Ureter (tissue), 1 donor: ENCODE results near the gene BTN3A1. TPM values are rescaled to one million over a fixed set of nuclear protein-coding genes. Genes with fewer than 3 reads are reported as not detected.
"Not testable (repeated sequence)": the region's sequence is repeated elsewhere in the genome, so short reads cannot be mapped to it uniquely, and the experiment has no call there.

ENCODE experiments used
- DNase-seq: peaks from one replicate; pipeline ENCODE4 v3.0.0-alpha.2; 2020; ENCODE audit warnings: low spot score
- total RNA-seq: library from RNA; stranded (reverse); gene quantifications from one replicate; pipeline ENCODE4 v1.2.4, GENCODE V29; 2023
- donor health status: DM: yes; HTN: yes; CAD: no.

BTN3A1 gene
- total RNA-seq, 1 donor from 2014 or later, result 26.2 TPM

DNA sequence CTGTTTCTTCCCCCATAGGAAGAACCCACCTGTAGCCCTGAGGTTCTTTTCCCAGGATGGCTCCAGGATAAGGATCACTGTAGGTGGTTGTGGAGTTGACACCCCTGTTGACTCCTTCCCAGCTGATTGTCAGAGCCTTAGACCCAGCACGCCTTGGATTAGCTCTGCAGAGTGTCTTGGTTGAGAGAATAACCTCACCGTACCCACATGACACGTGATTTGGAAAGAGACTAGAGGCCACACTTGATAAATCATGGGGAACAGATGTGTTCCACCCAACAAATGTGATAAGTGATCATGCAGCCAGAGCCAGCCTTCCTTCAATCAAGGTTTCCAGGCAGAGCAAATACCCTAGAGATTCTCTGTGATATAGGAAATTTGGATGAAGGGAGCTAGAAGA, 12.2 kb downstream of the BTN3A1 start:
- no peak for DNase-seq

DNA sequence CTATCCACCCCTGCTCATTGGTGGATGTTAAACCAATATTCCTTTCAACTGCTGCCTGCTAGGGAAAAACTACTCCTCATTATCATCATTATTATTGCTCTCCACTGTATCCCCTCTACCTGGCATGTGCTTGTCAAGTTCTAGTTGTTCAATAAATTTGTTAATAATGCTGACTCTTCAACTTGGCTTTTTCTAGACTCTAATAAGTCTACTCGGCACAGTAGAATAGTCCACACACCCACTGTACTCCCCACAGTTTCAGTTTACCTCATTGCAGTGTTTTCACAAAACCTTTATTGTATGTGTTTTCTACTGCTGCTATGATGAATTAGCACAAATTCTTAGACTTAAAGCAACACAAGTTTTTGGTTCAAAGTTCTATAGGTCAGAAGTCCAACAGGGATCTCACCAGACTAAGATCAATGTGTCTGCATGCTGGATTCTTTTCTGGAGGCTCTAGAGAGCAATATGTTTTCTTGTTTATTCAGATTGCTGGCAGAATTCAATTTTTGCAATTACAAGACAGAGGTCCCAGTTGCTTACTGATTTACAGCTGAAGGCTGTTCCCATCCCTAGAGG, 13.1 kb downstream of the BTN3A1 start:
- DNase-seq, result no peak

- no peak for DNase-seq
These were observed 13.7 kb downstream of the BTN3A1 start for GRCh38 chr6:26415791-26416190.

DNA sequence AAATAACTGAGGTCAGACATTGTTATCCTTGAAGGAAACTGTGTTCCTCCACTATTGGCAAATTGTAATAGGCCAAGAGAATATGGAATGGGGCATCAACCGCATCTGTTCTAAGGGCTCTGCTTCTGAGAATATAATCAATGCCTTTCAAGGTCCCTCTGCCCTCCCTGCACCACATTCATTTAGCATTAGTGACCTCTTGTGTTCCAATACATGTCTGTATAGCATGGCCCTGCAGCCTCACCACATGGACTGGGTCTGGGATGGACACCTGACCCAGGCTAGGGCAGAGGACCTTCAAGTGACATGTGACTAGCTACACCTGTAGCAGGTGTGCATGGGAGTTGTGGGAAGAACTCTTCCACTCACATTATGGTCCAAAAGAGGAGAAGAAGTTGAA, 14.2 kb downstream of the BTN3A1 start:
- DNase-seq, result no peak

DNA sequence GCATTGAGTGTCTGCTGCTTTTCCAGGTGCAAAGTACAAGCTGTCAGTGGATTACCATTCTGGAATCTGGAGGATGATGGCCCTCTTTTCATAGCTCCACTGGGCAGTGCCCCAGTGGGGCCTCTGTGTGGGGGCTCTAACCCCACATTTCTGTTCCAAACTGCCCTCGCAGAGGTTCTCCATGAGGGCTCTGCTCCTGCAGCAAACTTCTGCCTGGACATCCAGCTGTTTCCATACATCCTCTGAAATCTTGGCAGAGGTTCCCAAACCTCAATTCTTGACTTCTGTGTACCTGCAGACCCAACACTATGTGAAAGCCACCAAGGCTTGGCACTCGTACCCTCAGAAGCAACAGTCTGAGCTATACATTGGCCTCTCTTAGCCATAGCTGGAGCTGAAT, 16.0 kb downstream of the BTN3A1 start:
- DNase-seq, result not testable (repeated sequence)

GRCh38 chr6:26418795-26419194, 16.7 kb downstream of the BTN3A1 start:
- not testable (repeated sequence) for DNase-seq

- DNase-seq, result no peak
These were observed 18.7 kb downstream of the BTN3A1 start for GRCh38 chr6:26420688-26421171.

DNA sequence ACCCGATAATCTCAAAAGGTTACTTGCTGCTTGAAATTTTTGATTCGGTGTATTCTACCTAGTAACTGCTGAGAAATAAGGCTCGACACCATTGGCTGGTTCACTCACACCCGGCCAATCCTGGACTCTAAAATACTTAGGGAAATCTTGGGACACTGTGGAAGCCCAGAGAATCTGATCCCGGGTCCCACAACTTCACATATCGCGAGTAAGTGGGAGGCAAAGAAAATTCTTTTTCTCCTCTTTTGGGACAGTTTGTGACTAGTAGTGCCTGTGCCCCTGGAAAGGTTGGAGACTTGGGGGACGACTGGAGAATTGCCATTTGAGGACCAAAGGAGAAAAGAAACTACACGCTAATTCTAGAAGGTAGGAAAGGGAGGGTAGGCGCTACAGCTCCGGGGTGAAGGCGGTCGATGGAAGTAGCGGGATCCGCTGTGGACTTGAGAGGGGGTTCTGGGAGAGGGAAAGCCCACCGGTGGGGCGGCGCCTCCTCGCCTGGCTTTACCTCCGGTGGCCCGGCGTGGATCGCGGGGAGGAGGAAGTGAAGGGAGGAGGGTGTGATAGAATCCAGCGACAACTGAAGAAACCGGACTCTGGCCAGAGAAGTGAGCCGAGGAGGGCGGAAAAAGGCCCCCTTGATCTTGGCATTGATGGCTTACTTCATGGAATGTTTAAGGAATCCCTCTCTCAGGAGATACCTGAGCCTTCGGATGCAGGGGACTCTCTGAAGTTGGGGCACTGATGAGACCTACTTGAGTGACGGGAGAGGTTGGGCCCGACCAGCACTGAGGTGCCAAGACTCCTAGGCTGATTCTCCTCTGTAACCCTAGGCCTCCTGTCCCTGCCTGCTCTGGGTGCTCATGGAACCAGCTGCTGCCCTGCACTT, 19.4 kb downstream of the BTN3A1 start:
- DNase-seq, result peak; percentile 82

GRCh38 chr6:26422329-26422728, 20.3 kb downstream of the BTN3A1 start:
- DNase-seq, result no peak

DNA sequence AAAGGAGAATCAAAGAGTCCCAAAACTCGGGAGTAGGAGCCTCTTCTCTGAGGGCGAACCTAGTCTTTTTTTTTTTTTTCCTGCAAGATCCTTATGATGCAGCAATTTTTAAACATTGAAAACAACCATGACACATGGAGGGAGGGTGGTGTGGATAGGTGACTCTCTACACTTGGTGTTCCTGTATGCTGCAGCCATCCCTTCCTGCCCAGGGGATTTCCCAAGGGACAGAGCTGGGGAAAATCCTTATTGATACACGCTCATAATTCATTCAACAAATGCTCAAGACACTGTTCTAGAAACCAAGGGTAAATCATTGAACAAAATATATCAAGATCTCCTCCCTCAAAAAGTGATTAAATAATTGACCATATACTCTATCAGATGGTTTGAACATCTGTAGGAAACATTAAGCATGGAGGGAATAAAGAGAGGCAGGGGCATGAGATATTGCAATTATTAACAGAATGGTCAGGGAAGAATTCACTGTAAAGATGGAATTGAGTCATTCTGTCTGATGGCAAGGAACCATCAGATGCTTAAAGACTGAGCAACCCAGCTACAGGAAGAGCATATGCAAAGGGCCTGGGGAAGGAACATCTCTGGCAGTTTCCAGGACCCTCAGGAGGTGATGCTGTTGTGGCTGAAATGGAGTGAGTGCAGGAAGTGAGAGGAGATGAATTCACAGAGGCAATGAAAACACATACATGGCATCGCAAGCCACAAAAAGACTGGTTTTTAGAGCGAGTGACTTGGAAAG, 24.8 kb downstream of the BTN3A1 start:
- DNase-seq, result no peak

GRCh38 chr6:26427451-26427809, 25.4 kb downstream of the BTN3A1 start:
- DNase-seq, result no peak

DNA sequence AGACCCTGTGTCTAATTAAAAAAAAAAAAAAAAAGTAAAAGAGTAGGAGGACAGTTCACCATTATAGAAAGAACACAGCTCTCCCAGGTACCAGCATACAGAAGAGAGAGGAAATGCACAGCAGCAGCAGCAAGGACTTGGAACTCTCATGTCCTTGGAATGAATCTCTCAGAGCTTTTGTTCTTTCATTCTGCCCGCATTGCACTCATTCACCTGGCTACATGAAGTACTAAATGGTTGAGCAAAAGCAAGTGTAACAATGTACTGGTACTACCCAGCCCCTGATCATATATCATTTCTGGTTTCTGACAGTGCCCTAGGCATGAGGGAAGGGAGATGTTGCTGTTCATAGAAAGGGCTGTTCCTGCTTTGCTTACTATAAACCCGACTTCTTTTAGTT, 26.1 kb downstream of the BTN3A1 start:
- no peak for DNase-seq

GRCh38 chr6:26430787-26431186, 28.7 kb downstream of the BTN3A1 start:
- no peak for DNase-seq

DNA sequence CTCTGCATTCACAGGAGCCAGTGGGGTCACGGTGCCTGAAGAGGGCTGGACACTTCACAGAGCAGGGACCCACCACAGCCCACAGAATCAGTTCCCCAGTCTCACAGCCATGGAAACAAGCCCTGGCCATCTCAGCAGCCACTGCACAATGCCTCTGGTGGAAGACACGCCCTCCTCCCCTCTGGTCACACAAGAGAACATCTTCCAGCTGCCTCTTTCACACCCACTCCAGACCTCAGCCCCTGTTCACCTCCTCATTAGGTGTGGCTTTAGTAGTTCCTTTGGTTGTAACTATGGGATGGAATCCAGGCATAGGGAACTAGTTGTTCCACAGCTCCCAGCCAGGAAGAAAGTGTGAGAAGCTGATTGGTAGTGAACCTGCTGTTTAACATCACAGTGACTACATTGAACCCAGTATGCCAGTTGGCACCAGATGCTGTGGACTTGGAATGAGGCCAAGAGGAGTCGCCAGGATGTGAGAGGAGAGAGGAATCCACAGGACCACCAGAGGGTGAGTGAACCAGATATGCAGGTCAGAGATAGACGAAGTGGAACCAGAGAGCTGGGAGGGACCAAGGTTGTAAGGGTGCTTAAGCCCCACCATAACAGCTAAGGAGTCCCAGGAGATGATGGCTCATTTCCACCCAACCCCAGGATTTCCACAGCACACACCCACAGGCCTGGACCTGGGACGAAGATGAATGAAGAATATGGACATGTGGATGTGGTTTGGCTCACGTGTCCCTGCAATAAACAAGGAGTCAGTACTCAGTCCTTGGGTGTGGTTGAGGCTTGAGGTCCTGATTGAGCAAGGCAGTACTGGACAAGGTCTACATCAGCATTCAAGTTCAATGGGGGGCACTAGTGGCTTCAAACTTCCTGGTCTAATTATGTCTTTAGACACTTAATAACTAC, 29.4 kb downstream of the BTN3A1 start:
- DNase-seq, result no peak

- no peak for DNase-seq
These were observed 30.6 kb downstream of the BTN3A1 start for GRCh38 chr6:26432627-26433201.

DNA sequence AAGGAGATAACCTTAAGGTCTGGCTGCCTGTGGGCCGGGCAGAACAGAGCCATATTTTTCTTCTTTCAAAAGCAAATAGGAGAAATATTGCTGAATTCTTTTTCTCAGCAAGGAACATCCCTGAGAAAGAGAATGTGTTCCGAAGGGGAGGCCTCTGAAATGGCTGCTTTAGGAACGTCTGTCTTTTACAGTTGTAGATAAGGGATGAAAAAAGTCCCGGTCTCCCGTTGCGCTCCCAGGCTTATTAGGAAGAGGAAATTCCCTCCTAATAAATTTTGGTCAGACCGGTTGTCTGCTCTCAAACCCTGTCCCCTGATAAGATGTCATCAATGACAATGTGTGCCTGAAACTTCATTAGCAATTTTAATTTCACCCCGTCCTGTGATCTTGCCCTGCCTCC, 31.6 kb downstream of the BTN3A1 start:
- not testable (repeated sequence) for DNase-seq

- no peak for DNase-seq
These were observed 33.9 kb downstream of the BTN3A1 start for GRCh38 chr6:26436018-26436417.

DNA sequence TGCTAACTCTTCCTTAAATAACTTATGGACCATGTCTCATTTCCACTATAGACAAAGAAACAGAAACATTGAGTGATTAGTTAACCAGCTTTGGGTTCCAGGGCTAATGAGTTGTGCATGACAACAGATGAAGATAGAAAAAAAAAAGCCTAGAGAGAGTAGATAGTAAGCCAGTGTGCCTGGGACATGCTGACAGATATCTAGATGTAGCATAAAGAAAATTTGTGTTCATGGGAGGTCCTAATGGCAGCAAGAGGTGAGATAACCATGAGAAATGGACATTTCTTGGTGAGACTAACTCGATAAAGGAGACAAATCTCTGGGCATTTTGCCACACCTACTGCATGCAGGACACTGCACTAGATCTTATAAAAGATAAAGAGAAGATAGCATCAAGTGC, 35.5 kb downstream of the BTN3A1 start:
- no peak for DNase-seq

DNA sequence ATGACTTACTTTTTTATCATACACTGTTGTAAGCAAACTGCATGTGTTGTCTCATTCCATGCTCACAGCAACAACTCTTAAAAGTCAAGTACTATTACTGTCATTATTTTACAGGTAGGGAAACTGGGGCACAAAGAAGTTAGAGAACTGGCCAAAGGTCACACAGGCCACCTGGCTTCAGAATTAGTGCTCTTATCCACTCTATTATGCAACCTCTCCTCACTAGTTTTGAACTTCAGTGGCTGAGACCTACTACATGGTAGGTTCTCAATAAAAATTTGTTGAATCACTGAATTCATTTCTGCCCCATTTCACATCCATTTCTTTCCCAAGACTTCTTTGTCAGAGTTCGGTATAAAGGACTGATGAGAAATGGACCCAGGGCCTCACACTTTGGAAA, 35.9 kb downstream of the BTN3A1 start:
- no peak for DNase-seq

DNA sequence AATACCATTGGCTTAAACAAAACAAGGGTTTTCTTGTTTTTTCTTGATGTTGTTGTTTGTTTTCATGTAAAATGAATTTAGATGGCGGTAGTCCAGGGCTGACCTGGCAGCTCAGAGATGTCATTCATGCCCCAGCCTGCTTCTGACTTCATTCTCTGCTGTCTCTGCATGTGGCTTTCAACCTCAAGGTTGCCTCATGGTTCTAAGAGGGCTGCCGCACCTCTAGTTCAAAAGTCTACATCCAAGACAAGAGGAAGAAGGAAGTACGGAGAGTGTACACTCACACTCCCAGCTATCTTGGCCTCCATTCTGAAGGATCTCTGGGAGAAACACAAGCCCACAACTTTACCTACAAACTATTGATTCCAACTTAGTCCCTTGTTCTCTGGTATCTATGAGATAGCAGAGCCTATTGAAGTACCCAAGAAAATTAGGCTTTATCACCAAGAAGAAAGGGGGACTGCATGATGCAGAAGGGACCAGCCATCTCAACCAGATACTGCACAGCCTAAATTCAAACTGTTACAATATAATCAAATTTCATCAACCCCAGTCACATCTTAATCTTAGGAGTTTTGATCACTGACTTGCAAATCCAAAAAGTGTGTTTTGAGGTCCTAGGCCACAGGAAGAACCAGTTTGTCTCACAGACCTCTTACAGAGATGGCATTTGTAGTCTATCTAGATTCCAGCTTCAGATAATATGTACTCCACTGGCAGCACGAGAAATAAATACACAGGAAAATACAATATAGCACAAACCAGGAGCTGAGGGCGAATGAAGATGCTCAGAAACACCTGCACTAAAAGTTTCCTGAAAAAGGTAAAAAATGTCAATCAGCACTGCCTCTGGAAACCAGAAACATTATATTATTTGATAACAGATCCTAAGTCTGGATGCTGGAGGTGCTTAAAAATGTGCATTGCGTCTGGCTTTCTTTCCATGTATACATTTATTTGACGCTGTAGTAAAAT, 37.4 kb downstream of the BTN3A1 start:
- DNase-seq, result no peak
